Activated effector memory CD4-positive, alpha-beta T cell treated with Interleukin-2 at 50 U/mL for 16 hours (primary cell): ENCODE measurements around the gene ETF1.

Source experiments
- DNase-seq: peaks from one replicate; pipeline ENCODE4 v3.0.0-alpha.2; 2020

ETF1 gene

DNA sequence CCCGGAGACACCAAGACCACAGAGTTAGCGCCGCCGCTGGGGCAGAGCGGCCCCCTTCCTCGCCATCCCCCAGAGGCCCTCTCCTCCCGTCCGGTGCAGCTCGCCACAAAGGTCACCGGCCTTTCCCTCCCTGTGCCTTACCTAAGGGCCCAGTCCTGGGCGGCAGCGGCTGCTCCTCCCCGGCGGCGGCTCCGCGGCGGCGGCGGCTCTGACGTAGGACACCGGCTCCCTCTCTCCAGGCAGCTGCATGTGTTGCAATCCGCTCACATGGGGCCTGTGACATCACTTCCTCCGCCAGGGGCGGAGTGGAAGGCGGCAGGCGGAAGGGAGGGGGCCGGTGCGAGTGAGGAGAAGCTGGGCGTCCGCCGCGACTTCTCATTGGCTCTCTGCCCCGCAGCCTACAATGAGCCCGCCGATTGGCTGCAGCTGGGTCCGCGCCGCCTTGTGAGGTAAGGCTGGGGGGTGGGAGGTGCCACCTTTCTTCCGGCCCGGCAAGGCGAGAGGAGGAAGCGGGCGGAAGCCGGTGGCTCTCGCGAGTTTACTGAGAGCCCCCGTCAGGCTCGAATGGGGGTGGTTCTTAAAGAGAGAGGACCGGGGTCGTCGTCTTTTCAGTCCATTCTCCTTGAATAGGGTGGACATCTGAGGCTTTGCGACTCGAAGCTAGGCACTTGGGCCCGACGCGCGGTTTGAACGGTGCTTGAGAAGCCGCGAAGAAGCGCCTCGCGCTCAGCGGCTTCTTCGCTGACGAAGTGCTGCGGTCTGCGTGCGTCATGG, at the start of gene ETF1:
ETF1 (minus strand) TSS at position 281 of the 774 bp plus-strand sequence. CDS start 318 bp downstream, outside the sequence.
- peak; percentile 100 for DNase-seq

DNA sequence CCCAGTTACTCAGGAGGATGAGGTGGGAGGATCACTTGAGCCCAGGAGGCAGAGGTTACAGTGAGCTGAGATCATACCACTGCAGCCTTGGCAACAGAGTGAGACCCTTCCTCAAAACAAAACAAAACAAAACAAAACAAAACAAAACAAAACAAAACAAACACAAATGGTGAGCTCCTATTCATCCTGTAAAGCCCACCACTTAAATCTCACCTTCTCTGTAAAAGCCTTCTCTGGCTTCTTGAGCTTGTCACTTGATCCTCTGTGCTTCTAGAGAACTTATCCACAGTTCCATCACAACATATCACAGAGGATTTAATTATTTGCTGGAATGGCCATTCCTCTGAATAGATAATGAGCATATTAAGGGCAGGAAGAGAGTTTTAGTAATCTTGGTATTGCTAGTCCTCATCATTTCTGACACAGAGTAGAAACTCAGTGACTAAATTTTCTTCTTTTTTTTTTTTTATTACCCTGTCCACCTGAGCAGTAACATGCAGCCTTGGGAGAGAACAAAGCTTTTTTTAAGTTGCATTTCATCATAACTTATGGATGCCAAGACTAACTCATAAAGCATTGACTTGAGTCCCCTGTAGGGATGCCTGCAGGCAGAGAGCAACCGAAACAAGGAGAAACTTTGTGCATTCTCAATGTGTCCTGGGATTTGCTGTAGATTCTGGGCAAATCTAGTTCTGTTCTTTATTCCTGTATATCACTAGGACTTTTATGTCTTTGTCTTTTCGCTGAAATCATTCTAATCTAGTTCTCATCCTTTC, 45.2 kb upstream of the ETF1 start:
- no peak for DNase-seq

DNA sequence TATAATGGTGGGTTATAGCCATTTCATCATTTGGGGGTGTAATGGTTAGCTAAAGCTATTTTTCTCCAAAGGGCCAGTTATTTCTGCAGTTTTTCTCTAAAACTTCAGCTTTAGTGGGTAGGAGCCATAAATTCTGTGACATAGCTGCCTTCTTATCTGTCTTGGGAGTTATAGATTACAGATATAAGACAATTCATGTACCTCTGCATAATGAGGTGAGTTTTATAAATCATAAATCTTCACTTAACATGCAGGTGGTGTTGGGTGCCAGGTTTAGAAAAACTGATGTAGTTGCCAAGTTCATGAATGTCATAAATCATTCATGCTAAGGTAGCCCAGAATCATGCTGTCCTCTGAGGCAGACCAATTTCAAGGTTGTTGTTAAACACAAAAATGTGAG, 42.1 kb upstream of the ETF1 start:
- no peak for DNase-seq

DNA sequence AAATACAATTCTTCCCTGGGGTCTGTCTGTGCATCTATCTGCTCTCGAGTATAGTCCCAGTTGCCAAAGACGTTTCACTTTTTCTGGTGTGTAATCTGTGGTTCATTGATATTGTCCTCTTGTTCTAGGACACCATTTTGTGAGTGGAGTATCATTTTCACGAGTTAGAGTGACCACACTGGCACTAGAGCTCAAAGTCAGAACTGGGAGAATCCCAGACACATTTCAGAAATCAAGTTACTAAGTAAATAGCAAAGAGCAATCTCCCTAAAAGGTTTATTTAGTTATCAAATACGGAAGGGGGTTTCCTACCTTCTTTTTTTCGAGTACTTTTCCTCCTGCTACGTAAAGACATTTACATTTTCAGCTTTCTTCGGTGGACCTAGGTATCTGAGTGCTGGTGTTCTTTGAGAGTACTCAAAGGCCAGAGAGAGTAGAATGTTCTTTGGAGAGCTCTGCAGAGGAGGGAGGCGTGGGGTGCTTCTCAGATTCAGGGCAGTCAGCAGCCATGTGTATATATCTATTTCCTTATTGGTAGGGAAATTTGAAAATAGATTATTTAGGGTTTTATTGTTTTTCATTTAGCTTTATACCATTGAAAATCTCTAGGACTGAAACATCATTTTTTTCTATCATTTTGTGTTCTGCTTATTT, 41.1 kb upstream of the ETF1 start:
- DNase-seq, result no peak

DNA sequence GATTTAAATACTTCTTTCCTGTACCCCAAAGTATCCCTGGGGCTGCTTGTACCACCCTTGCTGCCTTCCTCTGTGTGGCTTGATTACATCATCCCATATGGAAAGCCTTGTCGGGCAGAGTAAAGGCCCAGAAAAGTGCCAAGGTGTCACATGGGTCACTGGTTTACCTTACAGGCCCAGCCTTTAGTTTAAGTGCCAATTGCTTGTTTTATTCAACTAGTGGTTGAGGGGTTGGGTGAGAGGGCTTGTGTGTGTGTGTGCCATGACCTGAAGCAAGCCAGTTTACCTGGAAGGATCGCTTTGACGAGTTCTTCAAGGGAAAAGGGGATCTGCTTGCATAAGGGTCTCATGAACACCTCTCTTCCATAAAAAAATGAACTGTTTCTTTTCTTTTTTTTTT, 39.9 kb upstream of the ETF1 start:
- no peak for DNase-seq

DNA sequence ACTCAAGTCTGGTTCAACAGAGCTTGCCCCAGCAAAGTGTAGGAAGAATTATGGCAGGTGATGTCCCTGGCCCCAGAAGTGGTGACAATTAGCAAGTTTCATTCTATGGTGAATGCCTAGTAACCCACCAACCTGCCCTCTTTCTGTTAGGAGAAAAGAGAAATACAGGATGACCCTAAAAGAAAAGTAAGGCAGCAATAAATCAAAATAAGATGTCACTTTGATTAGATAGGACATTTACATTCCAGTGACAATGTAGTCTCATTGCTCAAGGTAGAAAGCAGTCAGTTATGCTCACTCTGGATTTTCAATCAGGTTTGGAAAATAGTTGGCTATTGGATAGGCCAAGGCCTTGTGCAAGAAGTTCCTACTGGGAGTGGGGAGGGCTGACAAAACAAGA, 37.7 kb upstream of the ETF1 start:
- no peak for DNase-seq

DNA sequence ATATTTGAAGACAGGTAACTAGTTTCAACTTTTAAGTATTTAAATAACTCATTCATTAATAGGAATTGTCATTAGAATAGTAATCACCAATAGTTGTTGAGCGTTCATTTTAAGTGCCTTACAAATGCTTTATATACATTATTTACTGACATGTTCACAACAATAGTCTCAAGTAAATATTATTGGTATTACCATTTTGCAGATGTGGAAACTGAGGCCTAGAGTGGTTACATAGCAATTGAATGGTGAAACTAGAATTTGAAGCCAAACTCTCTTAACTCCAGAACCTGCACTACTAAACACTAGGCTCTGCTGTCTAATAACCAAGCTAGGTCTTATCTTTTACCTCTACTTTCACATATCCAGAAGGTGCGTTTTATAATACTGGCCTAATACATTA, 37.0 kb upstream of the ETF1 start:
- DNase-seq, result no peak

DNA sequence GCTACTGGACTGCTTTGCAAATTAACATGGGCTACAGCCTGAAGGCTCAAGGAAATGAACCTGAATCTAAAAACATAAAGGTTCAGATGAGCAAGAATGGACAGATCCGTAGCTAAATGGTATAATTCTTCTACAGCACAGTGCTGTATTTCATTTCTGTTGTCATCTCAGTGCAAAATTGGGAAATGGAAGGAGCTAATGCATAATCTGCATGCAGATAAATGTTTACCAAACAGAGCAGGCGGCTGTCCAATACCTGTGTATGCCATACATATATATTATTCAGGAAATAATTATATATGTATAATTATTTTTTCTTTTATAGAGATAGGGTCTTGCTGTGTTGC, 36.5 kb upstream of the ETF1 start:
- no peak for DNase-seq

DNA sequence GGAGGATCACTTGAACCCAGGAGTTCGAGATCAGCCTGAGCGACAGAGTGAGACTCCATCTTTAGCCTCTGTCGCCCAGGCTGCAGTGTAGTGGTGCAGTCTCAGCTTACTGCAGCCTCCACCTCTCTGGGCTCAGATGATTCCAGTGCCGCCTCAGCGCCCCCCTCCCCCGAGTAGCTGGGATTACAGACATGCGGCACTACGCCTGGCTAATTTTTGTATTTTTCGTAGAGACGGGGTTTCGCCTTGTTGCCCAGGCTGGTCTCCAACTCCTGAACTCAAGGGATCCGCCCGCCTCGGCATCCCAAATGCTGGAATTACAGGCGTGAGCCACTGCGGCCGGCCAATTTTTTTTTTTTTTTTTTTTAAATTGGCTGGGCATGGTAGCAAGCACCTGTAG, 34.4 kb upstream of the ETF1 start:
- DNase-seq, result no peak

DNA sequence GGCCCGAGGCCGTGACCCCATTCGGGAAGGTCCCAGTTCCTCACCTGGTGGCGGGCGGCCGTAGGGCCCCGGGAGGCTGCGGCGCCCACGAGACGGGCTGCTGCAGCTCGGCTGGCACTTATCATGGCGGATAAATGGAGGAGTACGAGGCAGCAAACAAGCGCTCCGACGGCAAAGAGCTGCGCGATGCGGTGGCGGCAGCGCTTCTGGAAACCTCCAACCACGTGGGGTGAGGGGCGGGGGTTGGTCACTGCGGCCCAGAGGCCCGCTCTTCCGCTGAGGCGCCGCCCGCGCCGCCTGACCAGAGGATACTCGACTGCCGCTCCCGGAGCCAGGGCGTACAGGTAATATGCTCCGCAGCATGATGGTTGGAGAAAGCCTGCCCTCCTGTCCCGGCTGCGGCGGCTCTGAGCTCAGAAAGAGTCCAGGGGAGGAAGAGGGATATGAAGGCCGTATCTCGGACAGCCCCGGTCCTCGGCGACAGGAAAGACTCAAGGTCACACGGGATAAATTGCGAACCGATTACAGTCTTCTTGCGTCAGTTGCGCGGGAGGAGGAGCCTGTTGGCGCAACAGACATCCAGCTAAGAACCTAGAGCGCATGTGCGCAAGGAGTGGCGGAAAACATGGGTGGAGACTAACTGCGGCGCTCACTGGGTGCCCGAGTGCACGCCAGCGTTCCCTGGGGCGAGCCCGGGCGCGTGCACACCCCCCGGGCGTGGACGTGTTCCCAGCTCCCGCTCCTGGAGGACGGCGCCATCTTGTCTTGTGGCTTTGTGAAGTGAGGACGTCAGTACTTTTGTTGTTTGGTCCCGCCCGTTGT, 32.4 kb upstream of the ETF1 start, which contains the start of gene HSPA9:
HSPA9 (minus strand) TSS at position 208 of the 822 bp plus-strand sequence; CDS start at position 125, 83 bp downstream.
- peak; percentile 95 for DNase-seq

DNA sequence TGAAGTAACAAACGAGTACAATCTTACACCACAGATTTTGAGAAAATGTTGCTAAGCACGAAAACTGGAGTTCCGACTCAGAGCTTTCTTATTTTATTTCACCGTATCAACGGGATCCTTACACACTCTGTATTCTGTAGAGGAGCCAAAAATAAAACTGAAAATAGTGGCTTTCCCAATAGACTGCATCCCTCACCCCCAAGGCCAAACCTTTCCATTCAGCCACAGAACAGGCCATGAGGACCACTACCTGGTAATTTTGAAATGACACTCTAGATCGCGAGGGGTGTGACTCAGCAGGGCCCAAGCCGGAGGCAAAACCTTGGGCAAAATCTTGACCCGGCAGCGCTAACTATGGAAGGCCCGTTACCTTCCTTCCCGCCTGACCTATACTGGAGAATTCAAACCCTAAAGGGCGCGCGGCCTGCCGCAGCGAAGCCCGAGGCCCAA, 31.7 kb upstream of the ETF1 start:
- no peak for DNase-seq

DNA sequence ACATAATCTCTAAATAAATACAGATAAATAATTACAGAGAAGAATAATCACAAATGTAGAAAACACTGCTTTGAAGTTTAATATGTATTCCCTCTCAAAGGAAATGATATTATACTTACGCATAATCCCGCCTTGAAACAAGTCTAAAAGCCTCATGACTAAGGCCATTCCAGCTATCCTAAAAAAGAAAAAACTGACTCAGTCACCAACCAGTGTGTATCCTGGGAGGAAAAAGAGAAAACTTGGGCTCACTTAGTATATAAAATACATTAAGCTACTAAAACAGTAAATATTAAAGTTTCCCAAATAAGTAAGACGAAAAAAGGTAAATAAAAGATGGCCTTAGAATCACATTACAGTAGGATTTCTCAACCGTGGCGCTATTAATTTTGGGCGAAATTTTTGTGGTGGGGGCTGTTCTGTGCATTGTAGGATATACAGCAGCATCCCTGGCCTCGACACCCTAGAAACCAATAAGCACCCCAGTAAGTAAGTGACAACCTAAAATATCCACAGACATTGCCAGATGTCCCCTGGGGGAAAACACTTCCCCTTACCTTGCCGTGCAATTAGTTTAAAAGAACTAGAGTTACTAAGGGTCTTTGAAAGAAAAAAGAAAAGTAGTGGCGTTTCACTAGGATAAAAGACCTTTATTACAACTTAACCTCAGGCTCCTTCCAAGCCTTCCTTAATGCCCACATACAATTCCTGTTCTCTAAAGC, 31.1 kb upstream of the ETF1 start:
- DNase-seq, result no peak

DNA sequence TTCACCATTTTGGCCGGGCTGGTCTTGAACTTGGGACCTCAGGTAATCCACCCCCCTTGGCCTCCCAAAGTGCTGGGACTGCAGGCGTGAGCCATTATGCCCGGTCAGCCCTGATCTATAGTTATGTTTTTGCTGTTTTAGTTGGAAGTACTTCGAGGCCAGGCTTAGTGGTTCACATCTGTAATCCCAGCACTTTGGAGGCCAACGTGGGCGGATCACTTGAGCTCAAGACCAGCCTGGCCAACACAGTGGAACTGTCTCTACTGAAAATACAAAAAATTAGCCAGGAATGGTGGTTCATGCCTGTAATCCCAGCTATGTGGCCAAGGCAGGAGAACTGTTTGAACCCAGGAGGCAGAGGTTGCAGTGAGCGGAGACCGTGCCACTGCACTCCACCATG, 30.2 kb upstream of the ETF1 start:
- DNase-seq, result no peak

DNA sequence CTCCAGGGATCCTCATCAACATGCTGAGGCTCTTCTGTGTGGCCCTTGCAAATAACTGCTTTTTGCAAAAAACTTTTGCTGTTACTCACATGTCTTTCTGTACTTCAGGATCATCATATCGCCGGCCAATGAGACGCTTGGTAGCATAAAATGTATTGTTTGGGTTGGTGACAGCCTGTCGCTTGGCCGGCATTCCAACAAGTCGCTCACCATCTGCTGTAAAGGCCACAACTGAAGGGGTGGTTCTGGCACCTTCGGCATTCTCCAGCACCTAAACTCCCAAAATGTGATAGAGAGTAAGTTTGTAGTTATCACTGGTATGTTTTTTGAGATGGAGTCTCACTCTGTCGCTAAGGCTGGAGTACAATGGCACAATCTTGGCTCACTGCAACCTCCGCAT, 27.8 kb upstream of the ETF1 start:
- no peak for DNase-seq

DNA sequence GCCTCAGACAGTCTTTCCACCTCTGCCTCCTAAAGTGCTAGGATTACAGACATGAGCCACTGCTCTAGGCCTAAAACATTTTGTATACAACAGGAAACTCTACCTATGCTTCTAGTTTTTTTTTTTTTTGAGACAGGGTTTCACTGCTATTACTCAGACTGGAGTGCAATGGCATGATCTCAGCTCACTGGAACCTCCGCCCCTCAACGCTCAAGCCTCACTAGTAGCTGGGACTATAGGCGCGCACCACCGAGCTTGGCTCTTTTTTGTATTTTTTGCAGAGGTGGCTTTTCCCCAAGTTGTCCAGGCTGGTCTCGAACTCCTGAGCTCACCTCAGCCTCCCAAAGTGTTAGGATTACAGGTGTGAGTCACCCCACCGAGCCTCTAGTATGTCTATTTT, 26.7 kb upstream of the ETF1 start:
- no peak for DNase-seq

DNA sequence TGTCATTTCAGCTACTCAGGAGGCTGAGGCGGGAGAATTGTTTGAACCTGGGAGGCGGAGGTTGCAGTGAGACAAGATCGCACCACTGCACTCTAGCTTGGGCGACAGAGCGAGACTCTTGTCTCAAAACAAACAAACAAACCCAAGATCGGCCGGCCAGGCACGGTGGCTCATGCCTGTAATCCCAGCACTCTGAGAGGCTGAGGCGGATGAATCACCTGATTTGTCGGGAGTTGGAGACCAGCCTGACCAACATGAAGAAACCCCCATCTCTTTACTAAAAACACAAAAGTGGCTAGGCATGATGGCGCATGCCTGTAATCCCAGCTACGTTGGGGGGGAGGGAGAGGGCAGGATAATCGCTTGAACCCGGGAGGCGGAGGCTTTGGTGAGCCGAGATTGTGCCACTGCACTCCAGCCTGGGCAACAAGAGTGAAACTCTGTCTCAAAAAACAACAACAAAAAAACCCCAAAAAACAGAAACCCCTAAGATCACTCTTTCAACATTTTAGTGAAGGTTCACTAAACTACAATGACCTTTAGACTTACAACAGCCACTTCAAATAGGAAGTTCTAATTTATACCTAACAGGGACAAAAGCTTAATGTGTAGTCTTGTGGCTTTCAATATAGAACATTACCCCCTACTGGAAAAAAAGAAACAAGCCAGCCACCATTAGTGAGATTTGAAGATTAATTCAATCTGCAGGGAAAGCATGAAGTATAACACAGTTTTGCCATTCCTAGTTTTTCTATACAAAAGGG, 25.2 kb upstream of the ETF1 start:
- no peak for DNase-seq

DNA sequence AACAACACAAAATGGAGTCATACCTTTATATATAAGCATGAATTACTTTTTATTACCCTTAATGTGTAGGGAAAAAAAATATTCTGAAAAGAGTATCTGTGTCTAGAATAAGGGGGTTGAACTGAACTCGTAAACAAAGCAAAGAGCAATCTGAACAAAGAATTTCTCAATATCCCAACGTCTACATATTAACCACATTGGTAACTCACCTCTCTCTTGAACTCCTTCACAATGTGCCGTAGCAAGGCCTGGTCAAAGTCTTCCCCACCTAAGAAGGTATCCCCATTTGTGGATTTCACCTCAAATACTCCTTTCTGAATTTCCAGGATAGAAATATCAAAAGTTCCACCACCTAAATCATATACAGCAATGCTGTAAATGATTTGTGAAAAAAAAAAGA, 23.8 kb upstream of the ETF1 start:
- DNase-seq, result no peak

DNA sequence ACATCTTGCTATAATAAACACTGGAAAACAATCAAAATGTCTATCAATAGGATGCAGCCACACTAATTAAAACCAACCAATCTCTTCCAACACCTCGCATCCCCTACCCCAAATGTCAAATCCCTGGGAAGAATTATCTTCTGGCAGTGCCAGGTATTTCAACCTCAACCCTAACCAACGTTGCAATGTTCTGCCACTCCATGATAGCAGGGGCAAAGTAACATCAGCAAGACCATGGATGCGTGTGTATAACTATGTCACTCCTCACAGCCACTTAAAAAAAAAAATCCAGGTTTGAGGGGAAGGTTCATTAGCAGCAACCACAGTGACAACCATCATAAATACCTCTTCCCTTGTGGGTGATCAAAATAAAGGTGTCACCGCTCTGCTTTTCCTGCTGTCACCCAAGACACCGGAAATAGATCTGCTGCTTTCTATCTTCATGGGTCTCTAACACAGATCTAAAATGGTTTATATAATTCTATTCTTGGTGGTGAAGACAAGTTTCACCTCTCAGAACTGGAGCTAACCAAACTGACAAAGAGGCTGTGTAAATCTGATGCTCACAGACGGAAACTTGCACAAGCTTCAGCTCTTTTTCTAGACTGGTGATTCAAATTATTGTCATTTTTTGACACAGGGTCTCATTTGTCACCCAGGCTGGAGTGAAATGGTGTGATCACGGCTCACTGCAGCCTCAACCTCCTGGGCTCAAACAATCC, 22.2 kb upstream of the ETF1 start:
- DNase-seq, result no peak

DNA sequence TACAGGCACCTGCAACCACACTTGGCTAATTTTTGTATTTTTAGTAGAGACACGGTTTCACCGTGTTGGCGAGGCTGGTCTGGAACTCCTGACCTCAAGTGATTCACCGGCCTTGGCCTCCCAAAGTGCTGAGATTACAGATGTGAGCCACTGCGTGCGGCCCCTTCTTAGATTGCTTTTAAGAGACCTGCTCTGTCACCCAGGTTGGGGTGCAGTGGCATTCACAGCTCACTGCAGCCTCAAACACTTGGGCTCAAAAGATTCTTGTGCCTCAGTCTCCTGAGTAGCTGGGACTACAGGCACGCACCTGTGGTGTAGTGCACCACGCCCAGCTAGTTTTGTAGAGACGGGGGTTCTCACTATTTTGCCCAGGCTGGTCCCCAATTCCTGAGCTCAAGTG, 21.2 kb upstream of the ETF1 start:
- DNase-seq, result no peak

DNA sequence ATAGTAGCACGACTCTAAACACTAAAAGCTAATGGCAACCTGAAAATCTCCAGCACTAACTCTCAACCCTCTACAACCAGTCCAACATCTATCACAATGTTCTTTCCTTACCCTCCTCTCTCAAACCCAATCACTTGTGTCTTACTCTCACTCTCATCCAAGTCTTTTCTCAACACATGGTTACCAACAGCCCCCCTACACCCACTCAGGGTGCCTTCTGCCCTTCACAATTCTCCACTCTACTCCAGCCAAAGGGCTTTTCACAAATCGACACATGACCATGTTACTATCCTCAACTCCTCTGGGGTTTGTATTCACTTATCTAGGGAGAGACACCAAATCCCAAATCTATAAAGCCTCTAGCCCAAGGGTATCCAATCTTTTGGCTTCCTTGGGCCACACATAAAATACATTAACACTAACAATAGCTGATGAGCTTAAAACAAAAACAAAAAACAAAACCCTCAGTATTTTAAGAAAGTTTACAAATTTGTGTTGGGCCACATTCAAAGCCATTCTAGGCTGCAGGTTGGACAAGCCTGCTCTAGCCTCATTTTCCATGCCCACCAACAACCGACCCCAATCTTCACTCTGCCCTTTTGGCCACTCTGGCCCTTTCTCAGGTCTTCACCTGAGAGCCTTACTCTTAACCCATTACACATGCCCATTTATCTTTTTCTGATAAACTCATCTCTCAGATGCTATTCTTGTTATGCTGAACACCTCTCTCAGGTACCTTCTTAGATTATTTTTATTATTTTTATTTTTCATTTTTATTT, 20.5 kb upstream of the ETF1 start:
- DNase-seq, result no peak
